HG02938 (cell line): ENCODE results near the gene ETV5.

Source experiments
- ATAC-seq: cut with Tn5 transposase; IDR thresholded peaks from one replicate; pipeline ENCODE4 v1.9.1; 2021; ENCODE audit warnings: mild to moderate bottlenecking, moderate library complexity; ENCODE audit not compliant: unreplicated experiment

The ETV5 gene

GRCh38 chr3:186070133-186070532, 38.8 kb downstream of the ETV5 start:
- ATAC-seq: no peak

GRCh38 chr3:186069199-186069598, 39.7 kb downstream of the ETV5 start:
- no peak for ATAC-seq

- no peak for ATAC-seq
These were observed 40.7 kb downstream of the ETV5 start for GRCh38 chr3:186068243-186068552.

GRCh38 chr3:186067360-186068242, 41.3 kb downstream of the ETV5 start:
- no peak for ATAC-seq

- ATAC-seq: peak; percentile 79
These were observed 48.7 kb downstream of the ETV5 start for GRCh38 chr3:186060222-186060621.

GRCh38 chr3:186059192-186059591, 49.7 kb downstream of the ETV5 start:
- ATAC-seq: no peak

GRCh38 chr3:186058225-186058624, 50.7 kb downstream of the ETV5 start:
- no peak for ATAC-seq

GRCh38 chr3:186057594-186057993, 51.3 kb downstream of the ETV5 start:
- no peak for ATAC-seq

GRCh38 chr3:186054792-186055352, 54.0 kb downstream of the ETV5 start:
- no peak for ATAC-seq

- no peak for ATAC-seq
These were observed 54.7 kb downstream of the ETV5 start for GRCh38 chr3:186053954-186054791.

- ATAC-seq: no peak
These were observed 56.6 kb downstream of the ETV5 start for GRCh38 chr3:186052096-186052840.

GRCh38 chr3:186049001-186049400, 59.9 kb downstream of the ETV5 start:
- no peak for ATAC-seq

GRCh38 chr3:186048119-186048518, 60.8 kb downstream of the ETV5 start:
- ATAC-seq: no peak

- ATAC-seq: no peak
These were observed 62.1 kb downstream of the ETV5 start for GRCh38 chr3:186046838-186047237.

GRCh38 chr3:186044968-186045367, 63.9 kb downstream of the ETV5 start:
- ATAC-seq: no peak

- ATAC-seq: no peak
These were observed 64.5 kb downstream of the ETV5 start for GRCh38 chr3:186044427-186044826.

GRCh38 chr3:186042521-186043202, 66.2 kb downstream of the ETV5 start:
- no peak for ATAC-seq

GRCh38 chr3:186042036-186042435, 66.9 kb downstream of the ETV5 start:
- ATAC-seq: no peak

- ATAC-seq: no peak
These were observed 70.5 kb downstream of the ETV5 start for GRCh38 chr3:186038360-186038759.

GRCh38 chr3:186035277-186035676, 73.6 kb downstream of the ETV5 start:
- ATAC-seq: no peak
